Esophagus squamous epithelium (tissue), 5 donors: ENCODE results near the gene NR6A1. TPM values are rescaled to one million over a fixed set of nuclear protein-coding genes. Genes with fewer than 3 reads are reported as not detected.

Experiments used
- DNase-seq: peaks from one replicate; lab custom pipeline; 2025; lab: John Stamatoyannopoulos, UW
- H3K27ac ChIP-seq, 4 donors: fragments of 200-600 bp; sonication (generic); one replicate each; pipeline ENCODE4 v1.5.1; 2016 to 2019; ENCODE audit warnings: mild to moderate bottlenecking in 1 of 4
- H3K27me3 ChIP-seq, 4 donors: fragments of 200-600 bp; sonication (generic); 1 replicate in 3 of 4; 2 replicates in 1 of 4; pipeline versions ENCODE4 v1.5.1 to v1.6.0; 2017 to 2021; ENCODE audit warnings: antibody characterized with exemption in 1 of 4
- H3K36me3 ChIP-seq, 3 donors: fragments of 200-600 bp; sonication (generic); one replicate each; pipeline ENCODE4 v1.5.1; 2016 to 2019
- H3K4me1 ChIP-seq, 3 donors: fragments of 200-600 bp; sonication (generic); one replicate each; pipeline ENCODE4 v1.5.1; 2017 to 2019
- H3K4me3 ChIP-seq, 4 donors: fragments of 200-600 bp; sonication (generic); 1 replicate in 3 of 4; 2 replicates in 1 of 4; pipeline ENCODE4 v1.5.1; 2016 to 2019; ENCODE audit warnings: mild to moderate bottlenecking in 2 of 4, moderate library complexity in 1 of 4
- H3K9me3 ChIP-seq, 3 donors: fragments of 200-600 bp; sonication (generic); one replicate each; pipeline ENCODE4 v1.5.1; 2016 to 2019
- POLR2A ChIP-seq, 4 donors: fragments of 450-650 bp; IDR thresholded peaks; one replicate each; pipeline ENCODE4 v1.6.1; 2017; ENCODE audit warnings: antibody characterized with exemption in 4 of 4, mild to moderate bottlenecking in 4 of 4, moderate library complexity in 3 of 4
- WGBS, 2 donors: methylation state at CpG; one replicate each; pipeline ENCODE4 v1.1.5; 2018; 5-methylcytosine and 5-hydroxymethylcytosine counted together
- intact Hi-C: fragments of 100-400 bp; cut with DNase I; formaldehyde crosslinking; loops from one replicate; pipeline ENCODE4 v1.15.0; 2022
- total RNA-seq, 4 donors: library from RNA; depleted of rRNA; stranded (reverse); fragments of >200 nt; gene quantifications; one replicate each; pipeline ENCODE4 v1.1.0, GENCODE V29; 2016
- TF ChIP-seq, protein P1 (sequence below), 6 experiments: fragments of 450-650 bp in 4 of 6; fragments of 200-600 bp in 2 of 6; sonication (generic) in 2 of 6; IDR thresholded peaks; one replicate each; pipeline ENCODE4 v1.5.1; 2016 to 2019; ENCODE audit warnings: antibody characterized with exemption in 6 of 6, mild to moderate bottlenecking in 4 of 6, moderate library complexity in 4 of 6
- donor health status: DM: yes; HTN: yes; CAD: no.

Gene NR6A1
- total RNA-seq, 4 donors from 2014 or later: 1.9 to 4.0 (median 2.7) TPM

DNA sequence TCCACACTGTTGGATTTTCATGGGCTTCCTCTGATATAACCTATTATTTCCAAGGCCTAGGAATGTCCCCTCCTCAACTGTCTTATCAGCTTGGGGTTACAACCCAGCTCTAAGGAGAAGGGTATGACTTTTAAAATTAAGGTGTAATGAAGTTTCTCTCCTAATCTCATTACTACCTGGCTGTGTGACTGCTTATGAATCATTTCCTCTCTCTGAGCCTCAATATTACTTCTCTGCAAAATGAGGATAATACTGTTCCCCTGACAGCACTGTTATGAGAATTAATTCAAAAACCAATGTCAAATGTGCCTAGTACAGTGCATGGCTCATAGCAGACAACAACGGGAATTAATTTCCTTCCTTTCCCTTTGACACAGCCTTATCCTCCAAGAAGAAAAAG, 118.9 kb downstream of the NR6A1 start:
- Histone ChIP-seq H3K4me1 (peaks cover 0 to 28% (median 0%) of the 10 kb centered on the region in 3 donors), H3K9me3 (no peaks in the 10 kb centered on the region), H3K27me3 (no peaks in the 10 kb centered on the region), H3K27ac (peak overlapping the region in 3 of 4 donors; percentile 38 to 77 (median 50)), H3K36me3 (no peaks in the 10 kb centered on the region), H3K4me3 (no peak overlapping the region)
- no peak for DNase-seq
- intact Hi-C loops: no loop called here
- TF ChIP-seq POLR2A (IDR thresholded peaks at IDR 0.05): no peak
- TF ChIP-seq, protein P1, sequence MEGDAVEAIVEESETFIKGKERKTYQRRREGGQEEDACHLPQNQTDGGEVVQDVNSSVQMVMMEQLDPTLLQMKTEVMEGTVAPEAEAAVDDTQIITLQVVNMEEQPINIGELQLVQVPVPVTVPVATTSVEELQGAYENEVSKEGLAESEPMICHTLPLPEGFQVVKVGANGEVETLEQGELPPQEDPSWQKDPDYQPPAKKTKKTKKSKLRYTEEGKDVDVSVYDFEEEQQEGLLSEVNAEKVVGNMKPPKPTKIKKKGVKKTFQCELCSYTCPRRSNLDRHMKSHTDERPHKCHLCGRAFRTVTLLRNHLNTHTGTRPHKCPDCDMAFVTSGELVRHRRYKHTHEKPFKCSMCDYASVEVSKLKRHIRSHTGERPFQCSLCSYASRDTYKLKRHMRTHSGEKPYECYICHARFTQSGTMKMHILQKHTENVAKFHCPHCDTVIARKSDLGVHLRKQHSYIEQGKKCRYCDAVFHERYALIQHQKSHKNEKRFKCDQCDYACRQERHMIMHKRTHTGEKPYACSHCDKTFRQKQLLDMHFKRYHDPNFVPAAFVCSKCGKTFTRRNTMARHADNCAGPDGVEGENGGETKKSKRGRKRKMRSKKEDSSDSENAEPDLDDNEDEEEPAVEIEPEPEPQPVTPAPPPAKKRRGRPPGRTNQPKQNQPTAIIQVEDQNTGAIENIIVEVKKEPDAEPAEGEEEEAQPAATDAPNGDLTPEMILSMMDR (IDR thresholded peaks at IDR 0.05): no peak
- WGBS, 2 donors: 60 to 75% methylated on average over 1 of the region's 1 CpG

DNA sequence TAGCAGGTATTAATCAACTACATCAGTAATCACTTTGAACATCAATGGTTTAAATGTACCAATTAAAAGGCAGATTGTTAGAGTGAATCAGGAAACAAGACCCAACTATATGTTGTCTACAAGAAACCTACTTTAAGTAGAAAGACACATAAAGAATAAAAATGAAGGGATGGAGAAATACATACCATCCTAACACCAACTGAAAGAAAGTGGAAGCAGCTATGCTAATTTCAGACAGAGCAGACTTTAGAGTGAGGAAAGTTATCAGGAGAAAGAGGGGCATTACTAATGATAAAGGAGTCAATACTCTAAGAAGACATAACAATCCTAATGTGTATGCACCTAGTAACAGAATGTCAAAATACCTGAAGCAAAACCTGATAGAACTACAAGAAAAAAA, 125.8 kb downstream of the NR6A1 start:
- Histone ChIP-seq H3K9me3 (no peaks in the 10 kb centered on the region), H3K36me3 (no peaks in the 10 kb centered on the region), H3K27me3 (no peaks in the 10 kb centered on the region), H3K27ac (no peak overlapping the region), H3K4me3 (no peak overlapping the region), H3K4me1 (no peaks in the 10 kb centered on the region)
- TF ChIP-seq, protein P1 (IDR thresholded peaks at IDR 0.05): no peak
- TF ChIP-seq POLR2A (IDR thresholded peaks at IDR 0.05): no peak
- DNase-seq: no peak
- intact Hi-C loops: no loop called here

DNA sequence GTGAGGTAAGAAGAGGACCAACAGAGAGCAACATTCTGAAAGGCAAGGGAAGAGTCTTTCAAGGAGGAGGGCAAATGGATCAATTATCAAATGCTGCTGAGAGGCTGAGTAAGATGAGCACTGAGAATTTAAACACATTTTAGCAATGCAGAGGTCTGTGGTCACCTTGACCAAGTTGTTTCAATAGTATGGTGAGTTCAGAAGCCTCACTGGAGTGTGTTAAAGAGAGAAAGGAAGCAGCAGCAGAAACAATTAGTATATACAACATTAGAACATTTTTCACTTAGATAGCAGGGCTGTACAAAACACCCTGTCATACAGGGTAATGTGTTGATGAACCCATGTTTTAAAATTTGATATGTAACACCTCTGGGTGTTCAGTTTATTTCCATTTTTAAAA, 131.5 kb downstream of the NR6A1 start:
- Histone ChIP-seq H3K4me3 (no peak overlapping the region), H3K27ac (no peak overlapping the region), H3K27me3 (no peaks in the 10 kb centered on the region), H3K36me3 (no peaks in the 10 kb centered on the region), H3K4me1 (peaks cover 0 to 4% (median 0%) of the 10 kb centered on the region in 3 donors), H3K9me3 (no peaks in the 10 kb centered on the region)
- intact Hi-C loops: no loop called here
- no peak for DNase-seq
- TF ChIP-seq POLR2A (IDR thresholded peaks at IDR 0.05): no peak
- TF ChIP-seq, protein P1 (IDR thresholded peaks at IDR 0.05): no peak

DNA sequence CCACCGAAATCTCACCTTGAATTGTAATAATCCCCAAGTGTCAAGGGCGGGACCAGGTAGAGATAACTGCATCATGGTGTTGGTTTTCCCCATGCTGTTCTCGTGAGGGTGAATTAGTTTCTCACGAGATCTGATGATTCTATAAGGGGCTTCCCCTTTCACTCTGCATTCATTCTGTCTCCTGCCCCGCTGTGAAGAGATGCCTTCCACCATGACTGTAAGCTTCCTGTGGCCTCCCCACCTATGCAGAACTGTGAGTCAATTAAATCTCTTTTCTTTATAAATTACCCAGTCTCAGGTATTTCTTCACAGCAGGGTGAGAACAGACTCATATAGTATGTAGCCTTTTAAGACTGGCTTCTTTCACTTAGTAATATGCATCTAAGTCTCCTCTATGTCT, 135.8 kb downstream of the NR6A1 start:
- Histone ChIP-seq H3K27ac (no peak overlapping the region), H3K27me3 (no peaks in the 10 kb centered on the region), H3K4me1 (peaks cover 0 to 4% (median 0%) of the 10 kb centered on the region in 3 donors), H3K36me3 (no peaks in the 10 kb centered on the region), H3K4me3 (no peak overlapping the region), H3K9me3 (no peaks in the 10 kb centered on the region)
- TF ChIP-seq, protein P1 (IDR thresholded peaks at IDR 0.05): no peak
- no peak for TF ChIP-seq POLR2A (IDR thresholded peaks at IDR 0.05)
- intact Hi-C loops: no loop called here
- WGBS, 2 donors: 80 to 85% methylated on average over 5 of the region's 5 CpGs
- DNase-seq: no peak

DNA sequence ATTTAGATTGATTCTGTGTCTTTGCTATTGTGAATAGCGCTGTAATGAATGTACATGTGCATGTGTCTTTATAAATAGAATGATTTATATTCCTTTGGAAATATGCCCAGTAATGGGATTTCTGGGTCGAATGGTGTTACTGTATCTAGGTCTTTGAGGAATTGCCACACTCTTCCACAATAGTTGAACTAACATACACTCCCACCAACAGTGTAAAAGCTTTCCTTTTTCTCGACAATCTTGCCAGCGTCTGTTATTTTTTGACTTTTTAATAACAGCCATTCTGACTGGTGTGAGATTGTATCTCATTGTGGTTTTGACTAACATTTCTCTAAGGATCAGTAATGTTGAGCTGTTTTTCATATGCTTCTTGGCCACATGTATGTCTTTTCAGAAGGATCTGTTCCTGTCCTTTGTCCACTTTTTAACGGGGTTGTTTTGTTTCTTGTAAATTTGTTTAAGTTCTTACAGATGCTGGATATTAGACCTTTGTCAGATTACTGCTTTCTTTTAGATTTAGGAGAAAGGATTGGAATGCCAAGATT, 139.0 kb downstream of the NR6A1 start:
- no peak overlapping the region for H3K4me3 ChIP-seq

More for the DNA sequence above, 139.0 kb downstream of the NR6A1 start:
- H3K9me3 ChIP-seq: no peaks in the 10 kb centered on the region
- TF ChIP-seq POLR2A (IDR thresholded peaks at IDR 0.05): no peak
- TF ChIP-seq, protein P1 (IDR thresholded peaks at IDR 0.05): no peak
- no peak for DNase-seq
- 29 to 40% methylated on average over 5 of the region's 5 CpGs for WGBS, 2 donors
- intact Hi-C loops: no loop called here
- H3K27me3 ChIP-seq: no peaks in the 10 kb centered on the region
- no peaks in the 10 kb centered on the region for H3K36me3 ChIP-seq
- no peak overlapping the region for H3K27ac ChIP-seq
- no peaks in the 10 kb centered on the region for H3K4me1 ChIP-seq
